CD4-positive, alpha-beta T cell (primary cell): ENCODE results near the gene IGFBPL1. TPM values are rescaled to one million over a fixed set of nuclear protein-coding genes. Genes with fewer than 3 reads are reported as not detected.

Experiments
- ATAC-seq: fragments of 200-7000 bp; cut with Tn5 transposase; one replicate; pipeline ENCODE4 v1.10.0; 2022; ENCODE audit warnings: mild to moderate bottlenecking; ENCODE audit not compliant: poor library complexity
- CTCF ChIA-PET: fragments of 350-600 bp; sonication (Branson Sonifier 250); formaldehyde crosslinking; loops from one replicate; lab custom pipeline; 2021; ENCODE audit warnings: antibody characterized with exemption, inconsistent platforms; lab: Charles Lee
- POLR2A ChIA-PET: fragments of 350-600 bp; sonication (Branson Sonifier 250); formaldehyde crosslinking; loops from one replicate; lab custom pipeline; 2021; ENCODE audit warnings: antibody characterized with exemption, inconsistent platforms; lab: Charles Lee
- DNase-seq, 14 experiments: peaks; one replicate each; pipeline ENCODE4 v3.0.0-alpha.2; 2013 to 2020; ENCODE audit warnings: mixed read lengths in 2 of 14
- H3K27ac ChIP-seq, 2 donors: one replicate each; pipeline versions ENCODE4 v1.5.1 to v1.7.0; 2013; ENCODE audit warnings: low read length in 2 of 2, low read depth in 1 of 2, mild to moderate bottlenecking in 1 of 2
- H3K27me3 ChIP-seq, 2 experiments: 1 replicate in 1 of 2; 2 replicates in 1 of 2; pipeline versions ENCODE4 v1.6.1 to v1.7.0; 2013; ENCODE audit warnings: low read length in 2 of 2, control low read depth in 1 of 2, mild to moderate bottlenecking in 1 of 2, moderate library complexity in 1 of 2; ENCODE audit not compliant: insufficient read depth in 2 of 2, control insufficient read depth in 1 of 2
- H3K36me3 ChIP-seq: one replicate; pipeline ENCODE4 v1.6.1; 2013; ENCODE audit warnings: low read length, control low read depth; ENCODE audit not compliant: insufficient read depth
- H3K4me1 ChIP-seq: one replicate; pipeline ENCODE4 v1.6.1; 2013; ENCODE audit warnings: low read length, control low read depth; ENCODE audit not compliant: insufficient read depth
- H3K4me3 ChIP-seq: one replicate; pipeline ENCODE4 v1.5.1; 2013; ENCODE audit warnings: mild to moderate bottlenecking, low read length, moderate library complexity
- H3K9me3 ChIP-seq, 2 experiments: 1 replicate in 1 of 2; 2 replicates in 1 of 2; pipeline versions ENCODE4 v1.6.1 to v1.7.0; 2013; ENCODE audit warnings: low read length in 2 of 2, mild to moderate bottlenecking in 2 of 2, control low read depth in 1 of 2, moderate library complexity in 1 of 2; ENCODE audit not compliant: control insufficient read depth in 1 of 2, insufficient read depth in 1 of 2
- H3K27ac Mint-ChIP-seq: one replicate; pipeline ENCODE4 v1.8.0; 2020; ENCODE audit warnings: mixed read lengths
- H3K27me3 Mint-ChIP-seq: one replicate; pipeline ENCODE4 v1.8.0; 2021; ENCODE audit warnings: mixed read lengths
- H3K36me3 Mint-ChIP-seq: one replicate; pipeline ENCODE4 v1.8.0; 2021; ENCODE audit warnings: low read depth, mixed read lengths
- H3K4me1 Mint-ChIP-seq: one replicate; pipeline ENCODE4 v1.8.0; 2021; ENCODE audit warnings: low read depth, mixed read lengths
- H3K4me3 Mint-ChIP-seq: one replicate; pipeline ENCODE4 v1.8.0; 2020; ENCODE audit warnings: mild to moderate bottlenecking, mixed read lengths
- H3K9me3 Mint-ChIP-seq: one replicate; pipeline ENCODE4 v1.8.0; 2020; ENCODE audit warnings: mixed read lengths
- intact Hi-C, 2 experiments: fragments of 100-400 bp; cut with DNase I in 1 of 2; cut with micrococcal nuclease in 1 of 2; formaldehyde crosslinking; loops; one replicate each; pipeline versions ENCODE4 v1.15.1 to v1.9.0; 2023 to 2025; cut with DNase I, micrococcal nuclease
- total RNA-seq, 174 experiments: library from RNA in 2 of 174; stranded (reverse) in 2 of 174; gene quantifications; one replicate each; pipeline ENCODE4 v1.2.3 and lab custom pipeline; 2021 to 2026
- TF ChIP-seq, protein P1 (sequence below): fragments of 200-600 bp; IDR thresholded peaks from one replicate; pipeline ENCODE4 v1.8.0; 2022; ENCODE audit warnings: antibody characterized with exemption, mild to moderate bottlenecking

Gene IGFBPL1
- total RNA-seq, 2 experiments from 2014 or later: not detected

- H3K4me3 Mint-ChIP-seq: no peak overlapping the region
- Histone ChIP-seq H3K4me1 (no peaks in the 10 kb centered on the region), H3K27ac (no peak overlapping the region), H3K9me3 (no peaks in the 10 kb centered on the region), H3K27me3 (no peaks in the 10 kb centered on the region), H3K4me3 (no peak overlapping the region), H3K36me3 (no peaks in the 10 kb centered on the region)
- no peaks in the 10 kb centered on the region for H3K9me3 Mint-ChIP-seq
- TF ChIP-seq, protein P1, sequence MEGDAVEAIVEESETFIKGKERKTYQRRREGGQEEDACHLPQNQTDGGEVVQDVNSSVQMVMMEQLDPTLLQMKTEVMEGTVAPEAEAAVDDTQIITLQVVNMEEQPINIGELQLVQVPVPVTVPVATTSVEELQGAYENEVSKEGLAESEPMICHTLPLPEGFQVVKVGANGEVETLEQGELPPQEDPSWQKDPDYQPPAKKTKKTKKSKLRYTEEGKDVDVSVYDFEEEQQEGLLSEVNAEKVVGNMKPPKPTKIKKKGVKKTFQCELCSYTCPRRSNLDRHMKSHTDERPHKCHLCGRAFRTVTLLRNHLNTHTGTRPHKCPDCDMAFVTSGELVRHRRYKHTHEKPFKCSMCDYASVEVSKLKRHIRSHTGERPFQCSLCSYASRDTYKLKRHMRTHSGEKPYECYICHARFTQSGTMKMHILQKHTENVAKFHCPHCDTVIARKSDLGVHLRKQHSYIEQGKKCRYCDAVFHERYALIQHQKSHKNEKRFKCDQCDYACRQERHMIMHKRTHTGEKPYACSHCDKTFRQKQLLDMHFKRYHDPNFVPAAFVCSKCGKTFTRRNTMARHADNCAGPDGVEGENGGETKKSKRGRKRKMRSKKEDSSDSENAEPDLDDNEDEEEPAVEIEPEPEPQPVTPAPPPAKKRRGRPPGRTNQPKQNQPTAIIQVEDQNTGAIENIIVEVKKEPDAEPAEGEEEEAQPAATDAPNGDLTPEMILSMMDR: no peak
- ChIA-PET CTCF (no interaction called here), POLR2A (no interaction called here)
- peaks cover 21% of the 10 kb centered on the region for H3K27me3 Mint-ChIP-seq
- intact Hi-C loops: no loop called here
- no peaks in the 10 kb centered on the region for H3K4me1 Mint-ChIP-seq
- ATAC-seq (no peak), DNase-seq (no peak)
- H3K36me3 Mint-ChIP-seq: no peaks in the 10 kb centered on the region
- H3K27ac Mint-ChIP-seq: no peak overlapping the region
Measured at GRCh38 chr9:38373679-38374078, 50.6 kb downstream of the IGFBPL1 start.

DNA sequence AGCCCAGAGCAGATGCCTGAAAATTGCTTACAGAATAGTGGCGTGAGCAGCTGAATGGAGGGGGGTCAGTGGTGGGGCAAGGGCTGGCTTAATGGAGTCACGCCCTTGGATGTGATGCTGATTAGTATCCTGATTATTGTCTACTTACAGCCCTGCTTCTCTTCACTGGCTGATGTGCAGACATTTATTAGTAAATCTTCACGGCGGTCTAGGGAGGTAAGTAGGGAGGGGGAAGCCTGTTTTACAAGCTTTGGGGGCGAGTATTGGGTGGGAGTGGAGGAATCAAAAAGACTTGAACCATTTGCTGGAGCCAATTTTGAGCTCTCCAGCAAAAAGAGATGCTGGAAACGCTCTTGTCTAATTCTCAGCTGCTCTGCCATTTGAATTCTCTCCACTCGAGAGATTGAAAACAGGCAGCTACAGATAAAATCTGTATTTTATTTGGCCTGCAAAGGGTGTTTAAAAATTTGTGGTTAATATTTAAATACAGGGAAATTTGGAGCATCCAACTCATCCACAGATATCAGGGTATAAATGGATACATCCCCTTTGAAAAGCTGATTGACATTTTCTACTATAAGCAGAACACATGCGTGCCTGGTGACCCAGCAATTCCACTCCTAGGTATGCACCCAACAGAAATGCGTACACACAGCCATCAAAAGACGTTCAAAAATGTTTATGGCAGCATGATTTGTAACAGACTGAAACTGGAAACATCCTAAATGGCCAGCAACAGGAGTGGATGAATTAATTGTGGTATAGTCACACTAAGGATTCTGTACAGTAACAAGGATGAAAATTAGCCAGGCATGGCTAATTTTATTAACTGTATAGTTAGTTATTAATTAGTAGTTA is 51.3 kb downstream of the IGFBPL1 start:
- Histone ChIP-seq H3K4me3 (no peak overlapping the region), H3K4me1 (no peaks in the 10 kb centered on the region), H3K36me3 (no peaks in the 10 kb centered on the region), H3K27me3 (no peaks in the 10 kb centered on the region), H3K9me3 (no peaks in the 10 kb centered on the region), H3K27ac (no peak overlapping the region)
- no peak for ATAC-seq
- ChIA-PET POLR2A (no interaction called here), CTCF (no interaction called here)
- intact Hi-C loops: no loop called here
- no peak for DNase-seq
- Mint-ChIP-seq H3K27ac (no peak overlapping the region), H3K4me1 (no peaks in the 10 kb centered on the region), H3K4me3 (no peak overlapping the region), H3K36me3 (no peaks in the 10 kb centered on the region), H3K9me3 (no peaks in the 10 kb centered on the region), H3K27me3 (peaks cover 21% of the 10 kb centered on the region)
- TF ChIP-seq, protein P1: no peak

GRCh38 chr9:38371495-38371894 is 52.8 kb downstream of the IGFBPL1 start:
- POLR2A ChIA-PET: no interaction called here
- Mint-ChIP-seq H3K27ac (no peak overlapping the region), H3K27me3 (peaks cover 21% of the 10 kb centered on the region), H3K36me3 (no peaks in the 10 kb centered on the region), H3K4me3 (no peak overlapping the region), H3K9me3 (no peaks in the 10 kb centered on the region), H3K4me1 (no peaks in the 10 kb centered on the region)
- Histone ChIP-seq H3K9me3 (no peaks in the 10 kb centered on the region), H3K27ac (no peak overlapping the region), H3K36me3 (no peaks in the 10 kb centered on the region), H3K27me3 (no peaks in the 10 kb centered on the region), H3K4me3 (no peak overlapping the region), H3K4me1 (no peaks in the 10 kb centered on the region)
- DNase-seq (peak in 6 of 14 experiments; percentile 6 to 60 (median 34)), ATAC-seq (no peak)
- CTCF ChIA-PET: no interaction called here
- intact Hi-C loops: loop anchor here in 1 of 2 experiments (2.0 kb wide), 1 partner anchor 61 kb away; no protein-coding TSS in a partner anchor
- TF ChIP-seq, protein P1: no peak
